Measurements from ENCODE around the gene ATP9B.

GRCh38 chr18:79377187-79377891 is 308.1 kb downstream of the ATP9B start:
- no peak for TF ChIP-seq SCRT2 (tag by site-specific recombination; IDR thresholded peaks at IDR 0.05)
- no peak for TF ChIP-seq CTCF (tag by site-specific recombination; IDR thresholded peaks at IDR 0.05)
- TF ChIP-seq PRDM10 (tag by site-specific recombination; IDR thresholded peaks at IDR 0.05): no peak
- no peak for TF ChIP-seq MZF1 (tag by site-specific recombination; IDR thresholded peaks at IDR 0.05; ENCODE audit: borderline replicate concordance)
- TF ChIP-seq ZNF580 (tag by site-specific recombination; IDR thresholded peaks at IDR 0.05): no peak
- TF ChIP-seq REST (tag by site-specific recombination; IDR thresholded peaks at IDR 0.05): no peak
- TF ChIP-seq ZNF121 (tag by site-specific recombination; IDR thresholded peaks at IDR 0.05): no peak
- TF ChIP-seq ZBTB10 (tag by site-specific recombination; IDR thresholded peaks at IDR 0.05): no peak
- TF ChIP-seq PBX3 (CRISPR knock-in tag; IDR thresholded peaks at IDR 0.05): no peak
- TF ChIP-seq ZBTB26 (tag by site-specific recombination; optimal IDR thresholded peaks at IDR 0.05): no peak

Data from HEK293 (cell line).